ENCODE results near the gene PLCB1. TPM values are rescaled to one million over a fixed set of nuclear protein-coding genes. Genes with fewer than 3 reads are reported as not detected.

The PLCB1 gene
- polyA plus RNA-seq, 1 donor (not counting 4 experiments of a cell fraction or from before 2014, with no cell fraction given), result 0.37 TPM

GRCh38 chr20:8924539-8924938 is 792.5 kb downstream of the PLCB1 start:
- Histone ChIP-seq H3K36me3 (ENCODE audit: control insufficient read depth in 2 of 2, extremely low read depth in 1 of 2, insufficient read depth in 2 of 2, low read length in 2 of 2) (no peaks in the 10 kb centered on the region), H3K4me3 (ENCODE audit: control insufficient read depth in 2 of 3, extremely low read depth in 1 of 3, insufficient read depth in 2 of 3, low read depth in 1 of 3, low read length in 3 of 3) (no peak overlapping the region), H3K9me1 (ENCODE audit: control insufficient read depth, extremely low read depth, insufficient read depth, low read length) (no peaks in the 10 kb centered on the region), H3K4me1 (ENCODE audit: control insufficient read depth, extremely low read depth, insufficient read depth, low read length) (no peaks in the 10 kb centered on the region), H2AFZ (ENCODE audit: control insufficient read depth, low read length) (no peak overlapping the region), H3K27me3 (ENCODE audit: control insufficient read depth, extremely low read depth, insufficient read depth, low read length) (no peaks in the 10 kb centered on the region), H3K4me2 (ENCODE audit: control insufficient read depth, extremely low read depth, insufficient read depth, low read depth, low read length) (no peak overlapping the region), H3K79me2 (ENCODE audit: control insufficient read depth, insufficient read depth, low read length) (no peaks in the 10 kb centered on the region), H3K27ac (ENCODE audit: control insufficient read depth, insufficient read depth, low read length) (no peak overlapping the region), H3K9ac (ENCODE audit: control insufficient read depth, extremely low read depth, insufficient read depth, low read length) (no peak overlapping the region), H3K9me3 (ENCODE audit: control insufficient read depth, low read depth, low read length) (no peaks in the 10 kb centered on the region), H4K20me1 (ENCODE audit: control insufficient read depth, extremely low read depth, insufficient read depth, low read length) (no peaks in the 10 kb centered on the region)
- dilution Hi-C loops (cut with MboI; ENCODE audit: extremely low pct_ligation_motif_present, low sequenced_read_pairs), result no loop called here
- TF ChIP-seq CTCF (optimal IDR thresholded peaks at IDR 0.05 in 1 of 3, IDR thresholded peaks at IDR 0.05 in 1 of 3, conservative IDR thresholded peaks at IDR 0.05 in 1 of 3; ENCODE audit: extremely low read depth in 1 of 3, insufficient read depth in 2 of 3, low read length in 3 of 3) (no peak), EZH2 (IDR thresholded peaks at IDR 0.05; ENCODE audit: low read length) (no peak)
- DNase-seq (ENCODE audit: low read depth, low spot score), result no peak
- no peak for FAIRE-seq

- Histone ChIP-seq H2AFZ (ENCODE audit: control insufficient read depth, low read length) (no peak overlapping the region), H3K4me2 (ENCODE audit: control insufficient read depth, extremely low read depth, insufficient read depth, low read depth, low read length) (no peak overlapping the region), H3K4me3 (ENCODE audit: control insufficient read depth in 2 of 3, extremely low read depth in 1 of 3, insufficient read depth in 2 of 3, low read depth in 1 of 3, low read length in 3 of 3) (no peak overlapping the region), H4K20me1 (ENCODE audit: control insufficient read depth, extremely low read depth, insufficient read depth, low read length) (no peaks in the 10 kb centered on the region), H3K4me1 (ENCODE audit: control insufficient read depth, extremely low read depth, insufficient read depth, low read length) (no peaks in the 10 kb centered on the region), H3K9me3 (ENCODE audit: control insufficient read depth, low read depth, low read length) (no peaks in the 10 kb centered on the region), H3K27ac (ENCODE audit: control insufficient read depth, insufficient read depth, low read length) (no peak overlapping the region), H3K36me3 (ENCODE audit: control insufficient read depth in 2 of 2, extremely low read depth in 1 of 2, insufficient read depth in 2 of 2, low read length in 2 of 2) (no peaks in the 10 kb centered on the region), H3K79me2 (ENCODE audit: control insufficient read depth, insufficient read depth, low read length) (no peaks in the 10 kb centered on the region), H3K27me3 (ENCODE audit: control insufficient read depth, extremely low read depth, insufficient read depth, low read length) (no peaks in the 10 kb centered on the region), H3K9ac (ENCODE audit: control insufficient read depth, extremely low read depth, insufficient read depth, low read length) (no peak overlapping the region), H3K9me1 (ENCODE audit: control insufficient read depth, extremely low read depth, insufficient read depth, low read length) (no peaks in the 10 kb centered on the region)
- no peak for DNase-seq (ENCODE audit: low read depth, low spot score)
- TF ChIP-seq CTCF (optimal IDR thresholded peaks at IDR 0.05 in 1 of 3, IDR thresholded peaks at IDR 0.05 in 1 of 3, conservative IDR thresholded peaks at IDR 0.05 in 1 of 3; ENCODE audit: extremely low read depth in 1 of 3, insufficient read depth in 2 of 3, low read length in 3 of 3) (no peak), EZH2 (IDR thresholded peaks at IDR 0.05; ENCODE audit: low read length) (no peak)
- FAIRE-seq, result no peak
- dilution Hi-C loops (cut with MboI; ENCODE audit: extremely low pct_ligation_motif_present, low sequenced_read_pairs), result no loop called here
Measured at GRCh38 chr20:8930726-8931125, 798.7 kb downstream of the PLCB1 start.

All from keratinocyte (primary cell).